Ovary (tissue), 3 donors: ENCODE measurements around the gene SLC10A3.

Experiments used
- CTCF ChIP-seq, 3 donors: fragments of 450-650 bp in 2 of 3; fragments of 200-600 bp in 1 of 3; IDR thresholded peaks; one replicate each; pipeline versions ENCODE4 v1.5.1 to v1.8.0; 2016 to 2022; ENCODE audit warnings: antibody characterized with exemption in 3 of 3, mild to moderate bottlenecking in 1 of 3
- EP300 ChIP-seq: sonication (generic); formaldehyde crosslinking; IDR thresholded peaks from one replicate; pipeline ENCODE4 v1.6.1; 2017; ENCODE audit warnings: antibody characterized with exemption
- POLR2A ChIP-seq: fragments of 450-650 bp; IDR thresholded peaks from one replicate; pipeline ENCODE4 v1.6.1; 2017; ENCODE audit warnings: antibody characterized with exemption, mild to moderate bottlenecking, moderate library complexity
- donor health status: DM: no; HTN: no; CAD: no.

- no peak for TF ChIP-seq POLR2A
- TF ChIP-seq CTCF (IDR thresholded peaks at IDR 0.05): no peak
- TF ChIP-seq EP300: no peak
Observed at GRCh38 chrX:154467556-154467955, 22.9 kb downstream of the SLC10A3 start.
